ENCODE results near the gene SF1. TPM values are rescaled to one million over a fixed set of nuclear protein-coding genes. Genes with fewer than 3 reads are reported as not detected.

The SF1 gene
- total and polyA plus RNA-seq, 2 of the 8 experiments (the other 6 are each of a cell fraction or from before 2014, with no cell fraction given), result 72.7 to 353 TPM

DNA sequence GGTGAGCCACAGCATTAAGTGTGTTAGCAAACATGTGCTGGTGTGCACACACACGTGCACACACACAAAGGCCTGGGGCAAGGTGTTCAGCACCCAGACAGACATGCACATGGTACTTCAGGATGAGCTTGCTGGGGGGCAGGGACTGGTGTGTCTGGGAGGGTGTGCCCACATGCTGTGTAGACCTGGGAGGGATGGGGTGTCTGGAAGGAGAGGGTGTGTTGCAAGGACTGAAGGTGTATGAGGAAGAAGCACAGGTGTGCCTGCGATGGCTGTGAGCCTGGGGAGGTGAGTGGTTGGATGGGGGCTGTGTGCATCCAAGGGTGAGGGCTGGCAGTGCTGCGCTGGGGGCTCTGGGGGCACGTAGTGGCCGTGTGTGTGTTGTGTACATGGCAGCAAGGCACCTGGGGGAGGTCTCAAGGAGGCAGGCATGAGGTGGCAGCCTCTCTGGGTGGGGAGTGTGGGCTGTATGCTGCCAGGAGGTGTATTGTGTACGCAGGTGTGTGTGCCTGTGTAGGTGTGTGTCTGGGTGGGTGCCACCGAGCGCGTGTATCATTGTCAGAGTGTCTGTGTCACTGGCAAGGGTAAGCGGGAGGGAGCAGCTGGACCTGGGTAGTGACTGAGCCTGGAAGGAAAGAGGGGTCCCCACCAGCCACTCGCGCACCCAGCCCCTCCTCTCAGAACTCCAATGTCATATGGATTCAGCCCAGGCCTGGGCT, 57.5 kb downstream of the SF1 start (continued):
- TF ChIP-seq, protein P1, sequence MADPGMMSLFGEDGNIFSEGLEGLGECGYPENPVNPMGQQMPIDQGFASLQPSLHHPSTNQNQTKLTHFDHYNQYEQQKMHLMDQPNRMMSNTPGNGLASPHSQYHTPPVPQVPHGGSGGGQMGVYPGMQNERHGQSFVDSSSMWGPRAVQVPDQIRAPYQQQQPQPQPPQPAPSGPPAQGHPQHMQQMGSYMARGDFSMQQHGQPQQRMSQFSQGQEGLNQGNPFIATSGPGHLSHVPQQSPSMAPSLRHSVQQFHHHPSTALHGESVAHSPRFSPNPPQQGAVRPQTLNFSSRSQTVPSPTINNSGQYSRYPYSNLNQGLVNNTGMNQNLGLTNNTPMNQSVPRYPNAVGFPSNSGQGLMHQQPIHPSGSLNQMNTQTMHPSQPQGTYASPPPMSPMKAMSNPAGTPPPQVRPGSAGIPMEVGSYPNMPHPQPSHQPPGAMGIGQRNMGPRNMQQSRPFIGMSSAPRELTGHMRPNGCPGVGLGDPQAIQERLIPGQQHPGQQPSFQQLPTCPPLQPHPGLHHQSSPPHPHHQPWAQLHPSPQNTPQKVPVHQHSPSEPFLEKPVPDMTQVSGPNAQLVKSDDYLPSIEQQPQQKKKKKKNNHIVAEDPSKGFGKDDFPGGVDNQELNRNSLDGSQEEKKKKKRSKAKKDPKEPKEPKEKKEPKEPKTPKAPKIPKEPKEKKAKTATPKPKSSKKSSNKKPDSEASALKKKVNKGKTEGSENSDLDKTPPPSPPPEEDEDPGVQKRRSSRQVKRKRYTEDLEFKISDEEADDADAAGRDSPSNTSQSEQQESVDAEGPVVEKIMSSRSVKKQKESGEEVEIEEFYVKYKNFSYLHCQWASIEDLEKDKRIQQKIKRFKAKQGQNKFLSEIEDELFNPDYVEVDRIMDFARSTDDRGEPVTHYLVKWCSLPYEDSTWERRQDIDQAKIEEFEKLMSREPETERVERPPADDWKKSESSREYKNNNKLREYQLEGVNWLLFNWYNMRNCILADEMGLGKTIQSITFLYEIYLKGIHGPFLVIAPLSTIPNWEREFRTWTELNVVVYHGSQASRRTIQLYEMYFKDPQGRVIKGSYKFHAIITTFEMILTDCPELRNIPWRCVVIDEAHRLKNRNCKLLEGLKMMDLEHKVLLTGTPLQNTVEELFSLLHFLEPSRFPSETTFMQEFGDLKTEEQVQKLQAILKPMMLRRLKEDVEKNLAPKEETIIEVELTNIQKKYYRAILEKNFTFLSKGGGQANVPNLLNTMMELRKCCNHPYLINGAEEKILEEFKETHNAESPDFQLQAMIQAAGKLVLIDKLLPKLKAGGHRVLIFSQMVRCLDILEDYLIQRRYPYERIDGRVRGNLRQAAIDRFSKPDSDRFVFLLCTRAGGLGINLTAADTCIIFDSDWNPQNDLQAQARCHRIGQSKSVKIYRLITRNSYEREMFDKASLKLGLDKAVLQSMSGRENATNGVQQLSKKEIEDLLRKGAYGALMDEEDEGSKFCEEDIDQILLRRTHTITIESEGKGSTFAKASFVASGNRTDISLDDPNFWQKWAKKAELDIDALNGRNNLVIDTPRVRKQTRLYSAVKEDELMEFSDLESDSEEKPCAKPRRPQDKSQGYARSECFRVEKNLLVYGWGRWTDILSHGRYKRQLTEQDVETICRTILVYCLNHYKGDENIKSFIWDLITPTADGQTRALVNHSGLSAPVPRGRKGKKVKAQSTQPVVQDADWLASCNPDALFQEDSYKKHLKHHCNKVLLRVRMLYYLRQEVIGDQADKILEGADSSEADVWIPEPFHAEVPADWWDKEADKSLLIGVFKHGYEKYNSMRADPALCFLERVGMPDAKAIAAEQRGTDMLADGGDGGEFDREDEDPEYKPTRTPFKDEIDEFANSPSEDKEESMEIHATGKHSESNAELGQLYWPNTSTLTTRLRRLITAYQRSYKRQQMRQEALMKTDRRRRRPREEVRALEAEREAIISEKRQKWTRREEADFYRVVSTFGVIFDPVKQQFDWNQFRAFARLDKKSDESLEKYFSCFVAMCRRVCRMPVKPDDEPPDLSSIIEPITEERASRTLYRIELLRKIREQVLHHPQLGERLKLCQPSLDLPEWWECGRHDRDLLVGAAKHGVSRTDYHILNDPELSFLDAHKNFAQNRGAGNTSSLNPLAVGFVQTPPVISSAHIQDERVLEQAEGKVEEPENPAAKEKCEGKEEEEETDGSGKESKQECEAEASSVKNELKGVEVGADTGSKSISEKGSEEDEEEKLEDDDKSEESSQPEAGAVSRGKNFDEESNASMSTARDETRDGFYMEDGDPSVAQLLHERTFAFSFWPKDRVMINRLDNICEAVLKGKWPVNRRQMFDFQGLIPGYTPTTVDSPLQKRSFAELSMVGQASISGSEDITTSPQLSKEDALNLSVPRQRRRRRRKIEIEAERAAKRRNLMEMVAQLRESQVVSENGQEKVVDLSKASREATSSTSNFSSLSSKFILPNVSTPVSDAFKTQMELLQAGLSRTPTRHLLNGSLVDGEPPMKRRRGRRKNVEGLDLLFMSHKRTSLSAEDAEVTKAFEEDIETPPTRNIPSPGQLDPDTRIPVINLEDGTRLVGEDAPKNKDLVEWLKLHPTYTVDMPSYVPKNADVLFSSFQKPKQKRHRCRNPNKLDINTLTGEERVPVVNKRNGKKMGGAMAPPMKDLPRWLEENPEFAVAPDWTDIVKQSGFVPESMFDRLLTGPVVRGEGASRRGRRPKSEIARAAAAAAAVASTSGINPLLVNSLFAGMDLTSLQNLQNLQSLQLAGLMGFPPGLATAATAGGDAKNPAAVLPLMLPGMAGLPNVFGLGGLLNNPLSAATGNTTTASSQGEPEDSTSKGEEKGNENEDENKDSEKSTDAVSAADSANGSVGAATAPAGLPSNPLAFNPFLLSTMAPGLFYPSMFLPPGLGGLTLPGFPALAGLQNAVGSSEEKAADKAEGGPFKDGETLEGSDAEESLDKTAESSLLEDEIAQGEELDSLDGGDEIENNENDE (IDR thresholded peaks at IDR 0.05; ENCODE audit: insufficient replicate concordance, low read length), result no peak
- TF ChIP-seq, protein P2, sequence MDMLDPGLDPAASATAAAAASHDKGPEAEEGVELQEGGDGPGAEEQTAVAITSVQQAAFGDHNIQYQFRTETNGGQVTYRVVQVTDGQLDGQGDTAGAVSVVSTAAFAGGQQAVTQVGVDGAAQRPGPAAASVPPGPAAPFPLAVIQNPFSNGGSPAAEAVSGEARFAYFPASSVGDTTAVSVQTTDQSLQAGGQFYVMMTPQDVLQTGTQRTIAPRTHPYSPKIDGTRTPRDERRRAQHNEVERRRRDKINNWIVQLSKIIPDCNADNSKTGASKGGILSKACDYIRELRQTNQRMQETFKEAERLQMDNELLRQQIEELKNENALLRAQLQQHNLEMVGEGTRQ (IDR thresholded peaks at IDR 0.05; ENCODE audit: low read length), result no peak
- TF ChIP-seq NRF1 (IDR thresholded peaks at IDR 0.05; ENCODE audit: low read depth, low read length), result no peak
- TF ChIP-seq KDM5A (IDR thresholded peaks at IDR 0.05; ENCODE audit: low read length), result no peak
- no peak for TF ChIP-seq SAP30 (IDR thresholded peaks at IDR 0.05; ENCODE audit: insufficient read depth, insufficient replicate concordance, low read length)
- no peak for TF ChIP-seq POLR2A (IDR thresholded peaks at IDR 0.05; ENCODE audit: control extremely low read depth in 1 of 2, low read depth in 2 of 2, low read length in 2 of 2)
- TF ChIP-seq TAF7 (optimal IDR thresholded peaks at IDR 0.05; ENCODE audit: borderline replicate concordance, low read depth, low read length), result no peak
- no peak for TF ChIP-seq CHD2 (IDR thresholded peaks at IDR 0.05; ENCODE audit: low read length)
- no peak for TF ChIP-seq NANOG (IDR thresholded peaks at IDR 0.05; ENCODE audit: insufficient read depth, low read depth, low read length, poor library complexity, severe bottlenecking)

Data from H1 (cell line).